MCF 10A (cell line): Measurements from ENCODE around the gene LZTFL1. TPM values are rescaled to one million over a fixed set of nuclear protein-coding genes. Genes with fewer than 3 reads are reported as not detected.
"Not testable (repeated sequence)": the region's sequence is repeated elsewhere in the genome, so short reads cannot be mapped to it uniquely, and the experiment has no call there.

Experiments used
- BruUV-seq: library from RNA; stranded (reverse); fragments of 400-500 nt; replicated peaks from 2 replicates; lab custom pipeline; 2021; lab: Mats Ljungman, UMichigan
- CTCF ChIA-PET: fragments of 300-600 bp; sonication (Branson Sonifier 250); formaldehyde crosslinking; extraction: SDS; loops from one replicate; lab custom pipeline; 2021; ENCODE audit warnings: antibody characterized with exemption, inconsistent platforms; lab: Yijun Ruan, JAX
- POLR2A ChIA-PET: fragments of 300-600, 350-650 bp; sonication (Branson Sonifier 250); formaldehyde crosslinking; extraction: SDS; loops from one replicate; lab custom pipeline; 2020; ENCODE audit warnings: antibody characterized with exemption, inconsistent platforms; lab: Yijun Ruan, JAX
- DNase-seq: peaks from one replicate; pipeline ENCODE4 v3.0.0-alpha.2; 2018; ENCODE audit not compliant: unreplicated experiment
- H3K27ac Mint-ChIP-seq: one replicate; pipeline ENCODE4 v1.8.0; 2022; ENCODE audit warnings: mild to moderate bottlenecking, low read depth, mixed read lengths; ENCODE audit not compliant: unreplicated experiment
- H3K27me3 Mint-ChIP-seq: one replicate; pipeline ENCODE4 v1.8.0; 2022; ENCODE audit warnings: mixed read lengths; ENCODE audit not compliant: insufficient read depth, unreplicated experiment
- H3K36me3 Mint-ChIP-seq: one replicate; pipeline ENCODE4 v1.8.0; 2022; ENCODE audit warnings: mild to moderate bottlenecking, moderate library complexity, mixed read lengths; ENCODE audit not compliant: insufficient read depth, unreplicated experiment
- H3K4me1 Mint-ChIP-seq: one replicate; pipeline ENCODE4 v1.8.0; 2022; ENCODE audit warnings: mixed read lengths; ENCODE audit not compliant: insufficient read depth, unreplicated experiment
- H3K4me3 Mint-ChIP-seq: one replicate; pipeline ENCODE4 v1.8.0; 2022; ENCODE audit warnings: mild to moderate bottlenecking, moderate library complexity, mixed read lengths; ENCODE audit not compliant: unreplicated experiment
- H3K9me3 Mint-ChIP-seq: one replicate; pipeline ENCODE4 v1.8.0; 2022; ENCODE audit warnings: mixed read lengths; ENCODE audit not compliant: unreplicated experiment
- intact Hi-C: fragments of 100-400 bp; cut with micrococcal nuclease; formaldehyde crosslinking; loops from 2 replicates; pipeline ENCODE4 v1.14.1; 2022
- total RNA-seq: library from RNA; stranded (reverse); gene quantifications from 2 replicates; pipeline ENCODE4 v1.2.3, GENCODE V29; 2022
- TF ChIP-seq, protein P1 (sequence below): fragments of 200-600 bp; IDR thresholded peaks from one replicate; pipeline ENCODE4 v1.8.0; 2022; ENCODE audit warnings: antibody characterized with exemption, mild to moderate bottlenecking; ENCODE audit not compliant: unreplicated experiment

LZTFL1 gene
- total RNA-seq, 1 experiment from 2014 or later, result 30.5 TPM

- Mint-ChIP-seq H3K27ac (no peak overlapping the region), H3K36me3 (no peaks in the 10 kb centered on the region), H3K27me3 (peaks cover 59% of the 10 kb centered on the region), H3K4me1 (no peaks in the 10 kb centered on the region), H3K4me3 (no peak overlapping the region), H3K9me3 (peaks cover 12% of the 10 kb centered on the region)
- POLR2A ChIA-PET, result interaction anchor here (0.6 kb wide), 1 partner anchor 292 kb away, joined by 3 read pairs; no protein-coding TSS in a partner anchor
- CTCF ChIA-PET, result interaction anchor here (0.6 kb wide), 1 partner anchor 268 kb away, joined by 3 read pairs; no protein-coding TSS in a partner anchor
- BruUV-seq, result no TSS peak
- DNase-seq, result no peak
- intact Hi-C loops, result no loop called here
- TF ChIP-seq, protein P1, sequence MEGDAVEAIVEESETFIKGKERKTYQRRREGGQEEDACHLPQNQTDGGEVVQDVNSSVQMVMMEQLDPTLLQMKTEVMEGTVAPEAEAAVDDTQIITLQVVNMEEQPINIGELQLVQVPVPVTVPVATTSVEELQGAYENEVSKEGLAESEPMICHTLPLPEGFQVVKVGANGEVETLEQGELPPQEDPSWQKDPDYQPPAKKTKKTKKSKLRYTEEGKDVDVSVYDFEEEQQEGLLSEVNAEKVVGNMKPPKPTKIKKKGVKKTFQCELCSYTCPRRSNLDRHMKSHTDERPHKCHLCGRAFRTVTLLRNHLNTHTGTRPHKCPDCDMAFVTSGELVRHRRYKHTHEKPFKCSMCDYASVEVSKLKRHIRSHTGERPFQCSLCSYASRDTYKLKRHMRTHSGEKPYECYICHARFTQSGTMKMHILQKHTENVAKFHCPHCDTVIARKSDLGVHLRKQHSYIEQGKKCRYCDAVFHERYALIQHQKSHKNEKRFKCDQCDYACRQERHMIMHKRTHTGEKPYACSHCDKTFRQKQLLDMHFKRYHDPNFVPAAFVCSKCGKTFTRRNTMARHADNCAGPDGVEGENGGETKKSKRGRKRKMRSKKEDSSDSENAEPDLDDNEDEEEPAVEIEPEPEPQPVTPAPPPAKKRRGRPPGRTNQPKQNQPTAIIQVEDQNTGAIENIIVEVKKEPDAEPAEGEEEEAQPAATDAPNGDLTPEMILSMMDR, result no peak
Observed at GRCh38 chr3:45861043-45861719, 19.3 kb upstream of the LZTFL1 start.

- ChIA-PET CTCF (no interaction called here), POLR2A (no interaction called here)
- no peak for DNase-seq
- Mint-ChIP-seq H3K9me3 (peaks cover 12% of the 10 kb centered on the region), H3K27me3 (peaks cover 59% of the 10 kb centered on the region), H3K4me1 (no peaks in the 10 kb centered on the region), H3K4me3 (no peak overlapping the region), H3K27ac (no peak overlapping the region), H3K36me3 (no peaks in the 10 kb centered on the region)
- BruUV-seq, result no TSS peak
- TF ChIP-seq, protein P1, result no peak
- intact Hi-C loops, result no loop called here
Observed at GRCh38 chr3:45860481-45860880, 18.6 kb upstream of the LZTFL1 start.

- POLR2A ChIA-PET, result no interaction called here
Observed at GRCh38 chr3:45858809-45859543, 17.1 kb upstream of the LZTFL1 start.

DNA sequence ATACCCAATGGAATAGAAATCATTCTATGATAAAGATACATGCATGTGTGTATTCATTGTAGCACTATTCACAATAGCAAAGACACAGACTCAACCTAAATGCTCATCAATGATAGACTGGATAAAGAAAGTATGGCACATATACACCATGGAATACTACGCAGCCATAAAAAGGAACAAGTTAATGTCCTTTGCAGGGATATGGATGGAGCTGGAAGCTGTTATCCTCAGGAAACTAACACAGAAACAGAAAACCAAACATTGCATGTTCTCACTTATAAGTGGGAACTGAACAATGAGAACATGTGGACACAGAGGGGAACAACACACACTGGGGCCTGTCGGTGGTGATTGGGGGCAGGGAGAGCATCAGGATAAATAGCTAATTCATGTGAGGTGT, 15.1 kb upstream of the LZTFL1 start:
- H3K36me3 Mint-ChIP-seq, BruUV-seq, H3K9me3 Mint-ChIP-seq, H3K27ac Mint-ChIP-seq, POLR2A ChIA-PET, intact Hi-C loops, H3K4me1 Mint-ChIP-seq, H3K4me3 Mint-ChIP-seq, DNase-seq, CTCF ChIA-PET: not testable (repeated sequence)
- peaks cover 62% of the 10 kb centered on the region for H3K27me3 Mint-ChIP-seq

More at GRCh38 chr3:45858809-45859543, 17.1 kb upstream of the LZTFL1 start:
- DNase-seq, result no peak
- Mint-ChIP-seq H3K27ac (no peak overlapping the region), H3K9me3 (peaks cover 12% of the 10 kb centered on the region), H3K4me3 (no peak overlapping the region), H3K36me3 (no peaks in the 10 kb centered on the region), H3K4me1 (no peaks in the 10 kb centered on the region), H3K27me3 (peaks cover 62% of the 10 kb centered on the region)
- intact Hi-C loops, result no loop called here
- CTCF ChIA-PET, result interaction anchor here (0.5 to 0.6 kb wide), 2 partner anchors 98 to 400 kb away, joined by 3 read pairs; no protein-coding TSS in a partner anchor
- no TSS peak for BruUV-seq
- TF ChIP-seq, protein P1, result no peak

DNA sequence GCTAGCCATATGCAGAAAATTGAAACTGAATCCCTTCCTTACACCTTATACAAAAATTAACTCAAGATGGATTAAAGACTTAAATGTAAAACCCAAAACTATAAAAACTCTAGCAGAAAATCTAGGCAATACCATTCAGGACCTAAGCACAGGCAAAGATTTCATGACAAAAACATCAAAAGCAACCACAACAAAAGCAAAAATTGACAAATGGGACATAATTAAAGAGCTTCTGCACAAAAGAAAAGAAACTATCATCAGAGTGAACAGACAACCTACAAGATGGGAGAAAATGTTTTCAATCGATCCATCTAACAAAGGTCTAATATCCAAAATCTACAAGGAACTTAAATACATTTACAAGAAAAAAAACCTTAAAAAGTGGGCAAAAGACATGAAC, 14.4 kb upstream of the LZTFL1 start:
- BruUV-seq, H3K4me1 Mint-ChIP-seq: not testable (repeated sequence)
- H3K27me3 Mint-ChIP-seq, result peaks cover 62% of the 10 kb centered on the region

More for the DNA sequence above, 14.4 kb upstream of the LZTFL1 start:
- H3K4me3 Mint-ChIP-seq, H3K27ac Mint-ChIP-seq, H3K9me3 Mint-ChIP-seq, POLR2A ChIA-PET, intact Hi-C loops, H3K36me3 Mint-ChIP-seq, DNase-seq, CTCF ChIA-PET: not testable (repeated sequence)
